ENCODE measurements around the gene HIF1AN. TPM values are rescaled to one million over a fixed set of nuclear protein-coding genes. Genes with fewer than 3 reads are reported as not detected.
A peak's percentile ranks its signal among the peaks of the same experiment; 100 is the strongest.

Gene HIF1AN
- total RNA-seq, 1 donor: 15.2 TPM

GRCh38 chr10:100508266-100508665 is 27.5 kb upstream of the HIF1AN start:
- H3K4me3 ChIP-seq (ENCODE audit: insufficient read depth, low read length): no peak overlapping the region
- no peak overlapping the region for H2AFZ ChIP-seq (ENCODE audit: low read length)
- no peaks in the 10 kb centered on the region for H4K20me1 ChIP-seq (ENCODE audit: insufficient read depth, low read length)
- no peaks in the 10 kb centered on the region for H3K79me2 ChIP-seq (ENCODE audit: insufficient read depth, low read length)
- no peaks in the 10 kb centered on the region for H3K9me3 ChIP-seq (ENCODE audit: low read depth, low read length)
- H3K36me3 ChIP-seq (ENCODE audit: insufficient read depth, low read length): no peaks in the 10 kb centered on the region
- peaks cover 14% of the 10 kb centered on the region for H3K4me1 ChIP-seq (ENCODE audit: insufficient read depth, low read length)
- no peak for DNase-seq (ENCODE audit: insufficient read length, low spot score, missing footprints)
- TF ChIP-seq CTCF (IDR thresholded peaks at IDR 0.05; ENCODE audit: extremely low read depth, low read depth, low read length): no peak
- H3K27ac ChIP-seq (ENCODE audit: low read depth, low read length): no peak overlapping the region
- no peak overlapping the region for H3K4me2 ChIP-seq (ENCODE audit: insufficient read depth, low read length)
- H3K27me3 ChIP-seq (ENCODE audit: insufficient read depth, low read length): no peaks in the 10 kb centered on the region

GRCh38 chr10:100508691-100509150 is 27.0 kb upstream of the HIF1AN start:
- Histone ChIP-seq H3K4me3 (ENCODE audit: insufficient read depth, low read length) (no peak overlapping the region), H3K4me2 (ENCODE audit: insufficient read depth, low read length) (no peak overlapping the region), H3K4me1 (ENCODE audit: insufficient read depth, low read length) (peaks cover 14% of the 10 kb centered on the region), H3K27ac (ENCODE audit: low read depth, low read length) (no peak overlapping the region), H4K20me1 (ENCODE audit: insufficient read depth, low read length) (no peaks in the 10 kb centered on the region), H3K79me2 (ENCODE audit: insufficient read depth, low read length) (no peaks in the 10 kb centered on the region), H3K36me3 (ENCODE audit: insufficient read depth, low read length) (no peaks in the 10 kb centered on the region), H3K27me3 (ENCODE audit: insufficient read depth, low read length) (no peaks in the 10 kb centered on the region), H3K9me3 (ENCODE audit: low read depth, low read length) (no peaks in the 10 kb centered on the region), H2AFZ (ENCODE audit: low read length) (no peak overlapping the region)
- TF ChIP-seq CTCF (IDR thresholded peaks at IDR 0.05; ENCODE audit: extremely low read depth, low read depth, low read length): peak; percentile 79
- no peak for DNase-seq (ENCODE audit: insufficient read length, low spot score, missing footprints)

- no peak for TF ChIP-seq CTCF (IDR thresholded peaks at IDR 0.05; ENCODE audit: extremely low read depth, low read depth, low read length)
- Histone ChIP-seq H3K4me2 (ENCODE audit: insufficient read depth, low read length) (no peak overlapping the region), H3K9me3 (ENCODE audit: low read depth, low read length) (no peaks in the 10 kb centered on the region)
These were observed 26.4 kb upstream of the HIF1AN start for GRCh38 chr10:100509241-100509840.

GRCh38 chr10:100510533-100511308 is 25.0 kb upstream of the HIF1AN start:
- Histone ChIP-seq H3K27me3 (ENCODE audit: insufficient read depth, low read length) (no peaks in the 10 kb centered on the region), H4K20me1 (ENCODE audit: insufficient read depth, low read length) (no peaks in the 10 kb centered on the region), H3K27ac (ENCODE audit: low read depth, low read length) (no peak overlapping the region), H3K4me2 (ENCODE audit: insufficient read depth, low read length) (no peak overlapping the region), H3K79me2 (ENCODE audit: insufficient read depth, low read length) (no peaks in the 10 kb centered on the region), H3K9me3 (ENCODE audit: low read depth, low read length) (no peaks in the 10 kb centered on the region), H3K36me3 (ENCODE audit: insufficient read depth, low read length) (no peaks in the 10 kb centered on the region), H3K4me1 (ENCODE audit: insufficient read depth, low read length) (peaks cover 14% of the 10 kb centered on the region), H2AFZ (ENCODE audit: low read length) (no peak overlapping the region), H3K4me3 (ENCODE audit: insufficient read depth, low read length) (no peak overlapping the region)
- TF ChIP-seq CTCF (IDR thresholded peaks at IDR 0.05; ENCODE audit: extremely low read depth, low read depth, low read length): no peak
- DNase-seq (ENCODE audit: insufficient read length, low spot score, missing footprints): no peak

More at GRCh38 chr10:100509241-100509840, 26.4 kb upstream of the HIF1AN start:
- Histone ChIP-seq H3K27me3 (ENCODE audit: insufficient read depth, low read length) (no peaks in the 10 kb centered on the region), H2AFZ (ENCODE audit: low read length) (no peak overlapping the region), H3K27ac (ENCODE audit: low read depth, low read length) (no peak overlapping the region), H4K20me1 (ENCODE audit: insufficient read depth, low read length) (no peaks in the 10 kb centered on the region), H3K36me3 (ENCODE audit: insufficient read depth, low read length) (no peaks in the 10 kb centered on the region), H3K79me2 (ENCODE audit: insufficient read depth, low read length) (no peaks in the 10 kb centered on the region), H3K4me3 (ENCODE audit: insufficient read depth, low read length) (no peak overlapping the region), H3K4me1 (ENCODE audit: insufficient read depth, low read length) (peaks cover 14% of the 10 kb centered on the region)
- DNase-seq (ENCODE audit: insufficient read length, low spot score, missing footprints): no peak

Data from osteoblast (primary cell).